ENCODE data around the gene IRS2.
"Not testable (repeated sequence)": the region's sequence is repeated elsewhere in the genome, so short reads cannot be mapped to it uniquely, and the experiment has no call there.

The IRS2 gene

DNA sequence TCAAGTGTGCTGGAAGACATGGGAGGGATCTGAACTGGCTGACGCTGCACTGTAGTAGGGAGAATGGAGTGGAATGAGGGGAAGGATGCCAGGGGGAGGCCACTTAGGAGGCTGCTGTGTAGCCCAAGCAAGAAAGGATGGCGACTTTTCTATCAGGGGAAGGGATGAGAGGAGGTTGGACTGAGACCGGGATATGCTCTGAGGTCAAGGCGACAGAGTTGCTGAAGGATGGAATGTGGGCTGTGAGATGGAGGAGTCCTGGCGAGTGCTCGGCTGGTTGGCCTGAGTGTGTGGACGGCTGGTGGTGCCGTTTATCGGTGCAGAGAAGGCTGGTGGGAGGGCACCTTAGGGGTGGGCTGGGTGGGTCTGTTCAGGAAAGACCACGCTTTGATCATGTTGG, 45.7 kb downstream of the IRS2 start:
- H3K27me3 Mint-ChIP-seq: peaks cover 8% of the 10 kb centered on the region
- no peaks in the 10 kb centered on the region for H3K36me3 Mint-ChIP-seq
- no peaks in the 10 kb centered on the region for H3K4me1 Mint-ChIP-seq
- H3K9me3 Mint-ChIP-seq: no peaks in the 10 kb centered on the region
- H3K27ac Mint-ChIP-seq: no peak overlapping the region
- H3K4me3 Mint-ChIP-seq: no peak overlapping the region
- no peak for ATAC-seq

DNA sequence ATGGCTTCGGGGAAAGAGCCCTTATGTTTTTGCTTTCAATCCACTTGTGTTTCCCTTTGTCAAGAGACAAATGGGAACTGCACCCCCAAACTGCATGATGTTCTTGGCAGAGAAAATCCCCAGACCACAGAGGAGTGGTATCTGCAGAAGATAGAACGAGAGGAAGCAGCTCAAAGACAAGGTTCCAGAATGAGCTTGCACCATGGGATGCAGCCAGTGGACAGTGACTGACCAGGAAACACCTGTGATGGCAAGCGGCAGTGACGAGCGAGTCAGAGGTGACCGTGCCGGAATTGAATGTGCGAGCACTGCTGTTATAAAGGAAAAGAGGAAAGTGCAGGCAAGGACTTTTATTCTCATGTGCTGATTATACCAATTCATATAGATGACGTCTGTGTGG, 46.3 kb downstream of the IRS2 start:
- ATAC-seq: no peak
- Mint-ChIP-seq H3K27ac (no peak overlapping the region), H3K27me3 (peaks cover 8% of the 10 kb centered on the region), H3K4me3 (no peak overlapping the region), H3K4me1 (no peaks in the 10 kb centered on the region), H3K9me3 (no peaks in the 10 kb centered on the region), H3K36me3 (no peaks in the 10 kb centered on the region)

DNA sequence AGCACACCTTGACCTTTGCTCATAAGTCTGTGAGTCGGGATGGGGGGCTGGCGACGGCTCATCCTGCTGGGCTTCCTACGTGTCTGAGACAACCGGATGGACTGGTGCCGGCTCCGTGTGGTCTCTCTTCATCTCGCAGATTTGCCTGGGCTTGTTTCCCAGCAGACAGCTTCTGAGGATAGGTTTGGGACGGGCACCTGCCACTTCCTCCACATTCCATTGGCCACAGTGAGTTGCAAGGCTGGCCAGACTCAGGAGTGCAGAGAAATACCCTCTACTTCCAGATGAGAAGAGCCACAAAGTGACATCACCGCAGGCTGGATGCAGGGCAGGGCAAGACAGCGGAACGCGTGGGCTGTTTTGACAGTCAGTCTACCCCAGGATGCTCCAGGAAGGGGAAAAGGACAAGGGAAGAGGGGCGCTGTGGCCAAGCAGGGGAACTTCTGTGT, 48.1 kb downstream of the IRS2 start:
- no peaks in the 10 kb centered on the region for H3K9me3 Mint-ChIP-seq

DNA sequence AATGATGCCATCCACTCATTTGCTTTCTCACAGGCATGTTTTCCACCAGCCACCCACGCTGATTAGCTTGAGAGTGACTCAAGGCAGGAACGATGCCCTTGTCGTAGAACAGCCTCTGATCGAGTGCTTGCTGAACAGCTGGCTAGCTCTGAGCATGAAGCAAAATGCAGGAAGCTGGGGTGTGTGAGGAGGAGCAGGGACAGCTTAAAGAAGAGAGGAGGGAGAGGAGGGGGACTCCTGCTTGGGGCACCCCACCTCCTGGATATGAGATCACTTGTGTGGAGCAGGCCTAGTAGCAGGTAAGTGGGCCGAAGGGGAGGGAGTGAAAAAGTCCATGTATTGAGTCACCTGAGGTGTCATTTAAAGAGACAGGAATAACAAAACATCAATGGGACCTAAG, 48.8 kb downstream of the IRS2 start:
- Mint-ChIP-seq H3K36me3 (no peaks in the 10 kb centered on the region), H3K4me1 (no peaks in the 10 kb centered on the region), H3K4me3 (no peak overlapping the region), H3K27me3 (peaks cover 12% of the 10 kb centered on the region), H3K9me3 (no peaks in the 10 kb centered on the region), H3K27ac (no peak overlapping the region)
- no peak for ATAC-seq

More for the DNA sequence above, 48.1 kb downstream of the IRS2 start:
- no peak for ATAC-seq
- H3K36me3 Mint-ChIP-seq: no peaks in the 10 kb centered on the region
- no peak overlapping the region for H3K4me3 Mint-ChIP-seq
- peaks cover 13% of the 10 kb centered on the region for H3K27me3 Mint-ChIP-seq
- no peaks in the 10 kb centered on the region for H3K4me1 Mint-ChIP-seq
- no peak overlapping the region for H3K27ac Mint-ChIP-seq

DNA sequence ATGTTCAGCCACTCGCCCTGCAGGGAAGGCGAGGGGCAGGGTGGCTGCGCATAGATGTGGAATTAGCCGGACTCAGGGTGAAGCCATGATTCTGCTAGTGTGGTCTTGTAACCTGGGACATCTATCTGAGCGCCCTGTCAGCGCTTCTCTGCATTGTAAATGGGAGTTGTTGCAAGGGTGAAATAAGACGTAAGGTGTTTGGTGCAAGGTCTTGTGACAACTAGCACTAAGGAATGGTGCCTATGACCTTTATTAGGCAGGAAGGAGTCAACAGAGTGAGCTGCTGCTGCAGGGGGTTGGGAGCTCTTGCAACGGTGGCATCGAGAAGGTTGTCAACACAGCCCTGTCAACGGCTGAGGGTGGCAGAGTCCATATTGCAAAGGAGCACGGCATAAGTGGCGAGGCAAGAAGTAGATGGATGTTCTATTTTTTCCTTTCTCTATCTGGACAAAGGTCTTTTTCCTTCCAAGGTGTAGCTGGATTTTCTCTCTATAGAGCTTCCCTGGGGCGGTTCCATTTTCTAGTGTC, 49.3 kb downstream of the IRS2 start:
- Mint-ChIP-seq H3K4me3 (no peak overlapping the region), H3K9me3 (no peaks in the 10 kb centered on the region), H3K27me3 (peaks cover 9% of the 10 kb centered on the region), H3K4me1 (no peaks in the 10 kb centered on the region), H3K36me3 (no peaks in the 10 kb centered on the region), H3K27ac (no peak overlapping the region)
- no peak for ATAC-seq

DNA sequence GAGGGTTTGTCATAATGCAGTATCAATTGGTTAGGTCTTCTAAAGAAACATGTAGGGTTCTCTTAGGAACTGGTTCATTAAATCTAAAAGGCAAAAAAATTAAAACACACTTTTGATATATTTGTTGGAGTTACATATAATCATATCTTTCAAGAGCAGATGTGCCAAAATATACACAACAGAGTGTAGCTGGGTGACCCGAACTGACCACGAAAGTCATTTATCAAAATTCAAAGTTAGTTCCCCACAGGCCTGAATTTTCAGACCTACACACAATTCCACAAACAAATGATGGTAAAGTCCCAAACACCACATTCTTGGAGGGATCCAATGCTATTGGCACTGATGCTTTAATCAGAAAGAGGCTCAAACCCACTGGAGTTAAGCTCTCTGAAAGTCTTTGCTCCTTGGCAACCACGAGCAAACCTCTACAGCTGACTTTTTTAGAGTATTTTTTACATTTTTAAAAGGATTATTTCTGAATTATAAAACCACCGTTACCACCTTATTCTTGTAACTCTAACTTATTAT, 50.9 kb downstream of the IRS2 start:
- Mint-ChIP-seq H3K27ac (no peak overlapping the region), H3K36me3 (no peaks in the 10 kb centered on the region)
- no peak for ATAC-seq

DNA sequence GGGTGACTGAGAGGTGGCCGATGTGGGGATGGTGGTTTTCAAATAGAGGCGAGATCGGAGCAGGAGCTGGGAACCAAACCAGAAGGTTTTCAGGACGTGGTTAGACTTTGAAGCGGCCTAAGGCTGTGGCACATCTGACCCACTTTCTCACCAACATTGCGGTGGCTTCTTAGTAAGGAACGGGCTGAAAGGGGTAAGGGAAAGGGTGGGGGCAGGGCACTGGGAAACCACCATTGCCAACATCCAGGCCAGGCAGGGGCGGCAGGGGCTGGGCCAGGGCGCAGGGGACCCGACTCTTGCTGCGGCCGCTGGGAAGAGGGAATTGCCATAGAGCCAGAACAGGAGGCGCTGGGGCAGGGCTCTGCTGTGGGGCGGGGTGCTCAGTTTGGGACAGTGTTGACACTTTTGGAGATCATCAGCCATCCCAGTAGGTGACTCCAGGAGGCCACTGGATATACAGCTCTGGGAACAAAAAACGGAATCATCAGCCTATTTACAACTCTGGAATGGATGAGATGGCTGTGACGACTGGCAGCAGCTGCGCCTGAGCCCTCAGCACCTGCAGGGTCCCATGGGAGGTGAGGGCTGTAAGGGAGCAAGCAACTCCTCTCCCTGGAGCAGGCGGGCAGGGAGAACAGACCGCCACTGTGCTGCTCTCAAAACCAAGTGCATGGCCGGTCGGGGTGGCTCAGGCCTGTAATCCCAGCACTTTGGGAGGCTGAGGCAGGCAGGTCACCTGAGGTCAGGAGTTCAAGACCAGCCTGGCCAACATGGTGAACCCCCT, 52.2 kb downstream of the IRS2 start:
- no peaks in the 10 kb centered on the region for H3K9me3 Mint-ChIP-seq
- H3K36me3 Mint-ChIP-seq: no peaks in the 10 kb centered on the region
- no peak for ATAC-seq
- H3K4me3 Mint-ChIP-seq: no peak overlapping the region
- H3K4me1 Mint-ChIP-seq: no peaks in the 10 kb centered on the region
- H3K27me3 Mint-ChIP-seq: peaks cover 9% of the 10 kb centered on the region
- H3K27ac Mint-ChIP-seq: no peak overlapping the region

More for the DNA sequence above, 50.9 kb downstream of the IRS2 start:
- Mint-ChIP-seq H3K27me3 (peaks cover 9% of the 10 kb centered on the region), H3K4me1 (no peaks in the 10 kb centered on the region), H3K4me3 (no peak overlapping the region), H3K9me3 (no peaks in the 10 kb centered on the region)

DNA sequence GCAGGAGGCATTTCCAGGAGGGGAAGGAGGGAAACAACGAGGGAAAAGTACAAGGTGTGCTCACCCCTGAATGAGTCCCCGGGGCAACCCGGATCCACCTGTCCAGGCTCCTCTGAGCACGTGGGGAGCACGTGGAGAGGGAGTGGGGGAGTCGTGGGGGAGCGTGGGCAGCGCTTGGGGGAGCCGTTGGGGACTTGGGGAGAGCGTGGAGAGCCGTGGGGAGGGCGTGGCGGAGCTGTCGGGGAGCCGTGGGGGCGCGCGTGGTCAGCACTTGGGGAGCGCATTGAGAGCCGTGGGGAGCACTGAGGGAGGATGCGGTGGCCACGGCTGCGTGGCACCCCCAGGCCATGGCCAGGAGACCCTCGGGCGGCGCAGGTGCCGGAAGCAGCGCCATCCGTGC, 52.8 kb downstream of the IRS2 start:
- peaks cover 11% of the 10 kb centered on the region for H3K27me3 Mint-ChIP-seq
- H3K9me3 Mint-ChIP-seq: no peaks in the 10 kb centered on the region
- no peak overlapping the region for H3K4me3 Mint-ChIP-seq
- H3K4me1 Mint-ChIP-seq: no peaks in the 10 kb centered on the region
- no peak for ATAC-seq
- H3K27ac Mint-ChIP-seq: no peak overlapping the region
- no peaks in the 10 kb centered on the region for H3K36me3 Mint-ChIP-seq

DNA sequence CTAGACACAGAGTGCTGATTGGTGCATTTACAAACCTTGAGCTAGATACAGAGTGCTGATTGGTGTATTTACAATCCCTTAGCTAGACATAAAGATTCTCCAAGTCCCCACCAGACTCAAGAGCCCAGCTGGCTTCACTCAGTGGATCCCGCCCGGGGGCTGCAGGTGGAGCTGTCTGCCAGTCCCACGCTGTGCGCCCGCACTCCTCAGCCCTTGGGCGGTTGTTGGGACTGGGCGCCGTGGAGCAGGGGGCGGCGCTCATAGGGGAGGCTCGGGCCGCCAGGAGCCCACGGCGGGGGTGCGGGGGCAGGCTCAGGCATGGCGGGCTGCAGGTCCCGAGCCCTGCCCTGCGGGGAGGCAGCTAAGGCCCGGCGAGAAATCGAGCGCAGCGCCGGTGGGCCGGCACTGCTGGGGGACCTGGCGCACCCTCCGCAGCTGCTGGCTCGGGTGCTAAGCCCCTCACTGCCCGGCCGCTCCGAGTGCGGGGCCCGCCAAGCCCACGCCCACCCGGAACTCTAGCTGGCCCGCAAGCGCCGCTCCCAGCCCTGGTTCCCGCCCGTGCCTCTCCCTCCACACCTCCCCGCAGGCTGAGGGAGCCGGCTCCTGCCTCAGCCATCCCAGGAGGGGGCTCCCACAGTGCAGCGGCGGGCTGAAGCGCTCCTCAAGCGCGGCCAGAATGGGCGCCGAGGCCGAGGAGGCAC, 53.8 kb downstream of the IRS2 start:
- peaks cover 18% of the 10 kb centered on the region for H3K27me3 Mint-ChIP-seq
- not testable (repeated sequence) for H3K36me3 Mint-ChIP-seq, H3K9me3 Mint-ChIP-seq, H3K27ac Mint-ChIP-seq, H3K4me1 Mint-ChIP-seq, H3K4me3 Mint-ChIP-seq, ATAC-seq

DNA sequence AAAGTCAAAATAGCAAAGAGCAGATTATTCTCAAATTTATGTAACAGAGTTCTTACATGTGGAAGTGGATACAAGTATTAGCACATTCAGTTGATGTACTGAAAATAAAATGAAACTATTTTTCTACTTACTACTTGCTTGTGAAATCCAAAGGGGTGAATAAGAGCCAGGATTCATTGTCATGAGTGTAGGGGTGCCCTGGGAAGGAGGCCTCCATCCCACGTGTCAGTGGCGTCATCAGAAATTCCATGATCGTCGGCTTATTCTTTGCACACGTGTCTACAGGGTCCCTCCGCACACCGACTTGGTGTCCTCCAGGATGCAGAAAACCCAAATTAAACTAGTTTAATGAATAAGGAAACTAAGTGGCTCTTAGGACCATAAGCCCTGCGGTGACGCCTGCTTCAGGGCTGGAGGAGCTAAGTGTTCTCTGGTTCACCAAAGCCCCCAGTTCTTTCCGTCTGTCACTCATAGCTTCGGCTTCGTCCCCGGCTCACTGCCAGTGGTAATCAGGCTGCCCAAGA, 55.5 kb downstream of the IRS2 start:
- H3K36me3 Mint-ChIP-seq: no peaks in the 10 kb centered on the region
- no peak overlapping the region for H3K27ac Mint-ChIP-seq
- no peak for ATAC-seq
- H3K9me3 Mint-ChIP-seq: no peaks in the 10 kb centered on the region
- peaks cover 23% of the 10 kb centered on the region for H3K27me3 Mint-ChIP-seq
- no peak overlapping the region for H3K4me3 Mint-ChIP-seq
- no peaks in the 10 kb centered on the region for H3K4me1 Mint-ChIP-seq

DNA sequence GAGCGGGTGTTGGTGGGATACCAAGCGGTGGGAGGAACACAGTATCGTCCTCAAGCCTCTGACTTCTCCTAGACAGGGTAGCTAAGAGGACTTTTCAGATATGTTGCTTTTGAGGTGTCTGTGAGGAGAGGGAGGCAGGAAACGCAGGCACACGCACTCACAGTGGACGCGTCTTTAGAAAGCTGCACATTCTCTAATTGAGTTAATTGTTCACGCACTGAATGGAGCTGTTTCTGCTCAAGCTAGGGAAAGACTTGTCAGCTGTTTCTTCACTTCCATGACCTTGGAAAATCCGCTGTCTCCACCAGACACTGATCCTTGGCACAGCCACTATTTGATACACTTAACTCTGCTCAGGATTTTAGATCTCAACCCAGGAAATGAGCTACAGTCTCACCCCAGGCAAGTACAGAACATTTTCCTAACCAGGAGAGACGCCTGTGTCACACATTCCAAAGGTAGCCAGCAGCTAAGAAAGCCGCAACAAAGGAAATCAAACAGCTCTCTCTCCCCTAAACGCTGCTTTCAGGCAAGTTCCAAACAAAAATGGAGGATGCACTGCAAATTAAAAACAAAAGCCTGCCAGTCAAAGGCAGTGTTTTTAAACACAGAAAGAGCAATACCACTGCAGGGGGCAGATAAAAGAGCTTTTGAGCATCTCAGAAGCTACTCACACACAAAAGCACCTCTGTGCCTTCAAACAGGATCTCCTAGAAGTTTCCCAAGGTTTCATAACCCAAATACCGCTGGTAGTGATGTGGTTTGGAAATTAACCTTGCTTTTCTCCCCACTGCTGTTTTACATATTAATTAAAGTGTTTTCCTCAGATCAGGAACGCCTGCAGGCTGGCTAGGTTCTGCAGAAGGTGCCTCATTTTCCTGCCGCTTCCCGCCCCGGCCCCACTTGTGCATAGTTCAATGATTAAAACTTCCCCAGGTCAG, 57.3 kb downstream of the IRS2 start:
- no peak for ATAC-seq
- no peaks in the 10 kb centered on the region for H3K4me1 Mint-ChIP-seq
- no peaks in the 10 kb centered on the region for H3K9me3 Mint-ChIP-seq
- H3K27me3 Mint-ChIP-seq: peaks cover 23% of the 10 kb centered on the region
- H3K4me3 Mint-ChIP-seq: no peak overlapping the region
- no peak overlapping the region for H3K27ac Mint-ChIP-seq
- H3K36me3 Mint-ChIP-seq: no peaks in the 10 kb centered on the region

DNA sequence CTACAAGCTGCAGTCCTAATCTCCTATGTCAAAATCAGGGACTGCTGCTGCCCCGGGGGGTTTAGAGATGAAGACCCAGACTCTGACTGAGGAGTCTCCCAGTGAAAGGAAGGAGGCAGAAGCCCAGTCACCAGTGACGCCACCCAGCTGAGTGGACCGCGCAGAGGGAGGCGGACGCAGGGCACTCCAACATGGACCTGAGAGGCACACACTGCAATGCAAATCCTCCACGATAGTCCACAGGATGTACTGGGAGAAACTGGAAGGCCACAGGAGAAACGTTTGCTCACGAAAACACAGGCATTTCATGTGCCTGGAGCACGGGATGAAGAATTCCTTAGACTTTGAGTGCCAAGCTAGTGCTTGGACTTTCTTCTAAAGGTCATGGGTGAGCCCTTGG, 58.3 kb downstream of the IRS2 start:
- no peaks in the 10 kb centered on the region for H3K4me1 Mint-ChIP-seq
- H3K27ac Mint-ChIP-seq: no peak overlapping the region
- no peaks in the 10 kb centered on the region for H3K9me3 Mint-ChIP-seq
- no peaks in the 10 kb centered on the region for H3K36me3 Mint-ChIP-seq
- H3K4me3 Mint-ChIP-seq: no peak overlapping the region
- peaks cover 16% of the 10 kb centered on the region for H3K27me3 Mint-ChIP-seq
- ATAC-seq: no peak

DNA sequence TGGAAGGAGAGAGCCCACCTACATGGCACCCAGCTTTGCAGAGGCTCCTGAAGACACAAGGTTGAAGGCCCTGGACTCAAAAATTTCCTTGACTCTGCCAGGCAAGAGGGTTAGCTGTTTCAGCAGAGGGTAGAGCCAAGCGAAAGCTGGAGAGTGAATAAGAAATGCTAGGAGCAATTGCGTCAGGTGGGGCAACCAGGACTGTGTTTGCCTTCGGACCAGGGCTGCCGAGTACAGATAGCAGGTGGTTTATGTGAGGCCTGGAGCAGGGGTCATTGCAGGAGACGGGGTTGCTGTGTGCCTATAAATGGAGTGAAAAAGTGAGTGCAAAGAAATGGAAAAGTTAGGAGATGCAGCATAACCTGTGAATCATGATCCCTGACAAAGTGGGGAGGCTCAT, 59.1 kb downstream of the IRS2 start:
- Mint-ChIP-seq H3K9me3 (no peaks in the 10 kb centered on the region), H3K36me3 (no peaks in the 10 kb centered on the region), H3K27me3 (peaks cover 14% of the 10 kb centered on the region), H3K4me3 (no peak overlapping the region), H3K27ac (no peak overlapping the region), H3K4me1 (no peaks in the 10 kb centered on the region)
- ATAC-seq: no peak

DNA sequence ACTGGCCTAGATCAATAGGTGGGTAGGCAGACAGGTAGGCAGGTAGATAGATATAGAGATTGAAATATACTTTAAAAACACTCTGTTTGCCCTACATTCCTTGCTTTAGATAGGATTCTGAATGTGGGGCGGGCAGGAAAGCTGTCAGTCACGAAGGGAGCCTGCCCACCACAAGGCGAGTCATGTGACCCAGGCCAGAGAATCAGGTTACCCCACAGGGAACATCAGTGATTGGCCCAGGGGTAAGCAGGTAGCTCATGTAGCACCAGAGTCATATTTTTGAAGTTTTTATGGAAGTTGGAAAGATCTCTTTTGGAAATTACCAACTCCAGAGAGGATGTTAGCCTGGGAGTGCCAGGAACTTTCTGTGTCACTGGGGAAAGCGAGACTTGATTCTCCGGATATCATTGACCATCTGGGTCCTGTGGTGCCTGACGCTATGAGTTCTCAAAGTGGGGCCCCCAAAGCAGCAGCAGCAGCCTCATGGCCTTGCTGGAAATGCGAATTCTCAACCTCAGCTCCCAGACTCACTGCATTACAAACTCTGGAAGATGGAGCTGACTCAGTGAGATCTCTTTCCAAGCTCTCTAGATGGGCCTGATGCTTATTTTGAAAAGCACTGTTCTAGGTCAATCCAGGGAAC, 60.3 kb downstream of the IRS2 start:
- ATAC-seq: no peak
- no peaks in the 10 kb centered on the region for H3K36me3 Mint-ChIP-seq
- H3K4me1 Mint-ChIP-seq: no peaks in the 10 kb centered on the region
- H3K9me3 Mint-ChIP-seq: no peaks in the 10 kb centered on the region
- H3K27me3 Mint-ChIP-seq: peaks cover 14% of the 10 kb centered on the region
- H3K27ac Mint-ChIP-seq: no peak overlapping the region
- no peak overlapping the region for H3K4me3 Mint-ChIP-seq

All from stimulated activated memory B cell treated with anti-CD40 and anti-IgM and Interleukin-4, amounts not matched to agents 10 μg/mL and 1 μg/mL and 100 μg/mL, for 72 hours (primary cell).